HG02623 (cell line): Measurements from ENCODE around the gene CATSPERZ.
A peak's percentile ranks its signal among the peaks of the same experiment; 100 is the strongest.

Experiments used
- ATAC-seq: cut with Tn5 transposase; IDR thresholded peaks from one replicate; pipeline ENCODE4 v1.9.1; 2021; ENCODE audit warnings: moderate library complexity; ENCODE audit not compliant: unreplicated experiment

Gene CATSPERZ

GRCh38 chr11:64339754-64340408, 39.7 kb downstream of the CATSPERZ start, which contains the start of gene CCDC88B:
CCDC88B (plus strand) TSS chr11:64340204; CDS start chr11:64340267, 63 bp downstream.
- ATAC-seq = peak; percentile 53

- no peak for ATAC-seq
Observed at GRCh38 chr11:64340671-64341335, 40.6 kb downstream of the CATSPERZ start.

DNA sequence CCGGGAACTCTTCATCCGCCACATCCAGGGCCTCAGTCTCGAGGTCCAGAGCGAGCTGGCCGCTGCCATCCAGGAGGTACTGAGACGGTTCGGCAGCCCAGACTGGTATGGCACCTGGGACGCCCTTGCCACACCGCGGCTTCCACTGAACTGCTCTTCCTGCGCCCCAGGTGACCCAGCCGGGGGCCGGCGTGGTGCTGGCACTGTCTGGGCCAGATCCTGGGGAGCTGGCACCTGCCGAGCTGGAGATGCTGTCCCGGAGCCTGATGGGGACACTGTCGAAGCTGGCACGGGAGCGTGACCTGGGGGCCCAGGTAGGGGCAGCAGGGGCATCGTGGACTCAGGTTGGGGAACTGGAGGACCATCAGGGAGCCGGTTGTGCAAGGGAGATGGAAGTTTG, 41.3 kb downstream of the CATSPERZ start:
- ATAC-seq = no peak

DNA sequence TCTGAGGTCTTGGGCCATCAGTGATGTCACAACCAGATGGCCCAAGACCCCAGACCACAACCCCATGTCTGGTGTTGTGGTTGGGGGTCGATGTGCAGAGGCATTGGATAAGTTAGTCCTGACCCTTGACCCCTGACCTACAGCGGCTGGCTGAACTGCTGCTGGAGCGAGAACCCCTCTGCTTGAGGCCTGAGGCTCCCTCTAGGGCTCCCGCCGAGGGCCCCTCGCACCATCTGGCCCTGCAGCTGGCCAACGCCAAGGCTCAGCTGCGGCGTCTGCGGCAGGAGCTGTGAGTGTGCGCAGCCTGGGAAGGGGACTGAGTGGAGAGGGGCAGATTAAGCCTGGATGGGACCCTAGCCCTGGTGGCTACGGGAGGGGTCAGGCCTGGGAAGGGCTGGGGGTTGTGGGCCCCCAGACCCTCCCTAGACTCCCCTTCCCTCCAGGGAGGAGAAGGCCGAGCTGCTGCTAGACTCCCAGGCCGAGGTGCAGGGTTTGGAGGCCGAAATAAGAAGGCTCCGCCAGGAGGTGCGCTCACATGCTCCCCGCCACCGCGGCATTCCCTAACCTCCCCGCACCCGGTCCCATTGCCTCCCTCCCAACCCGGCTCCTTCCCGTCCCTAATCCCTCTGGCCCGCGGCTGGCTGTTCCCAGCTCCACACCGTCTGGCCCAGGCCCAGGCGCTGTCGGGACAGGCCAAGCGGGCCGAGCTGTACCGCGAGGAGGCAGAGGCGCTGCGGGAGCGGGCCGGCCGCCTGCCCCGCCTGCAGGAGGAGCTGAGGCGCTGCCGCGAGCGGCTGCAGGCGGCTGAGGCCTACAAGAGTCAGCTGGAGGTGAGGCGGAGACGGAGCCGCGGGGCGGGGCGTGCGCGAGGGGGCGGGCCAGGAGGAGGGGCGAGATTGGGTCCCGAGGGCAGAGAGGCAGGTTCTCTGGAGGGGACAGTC, 42.0 kb downstream of the CATSPERZ start:
- no peak for ATAC-seq

DNA sequence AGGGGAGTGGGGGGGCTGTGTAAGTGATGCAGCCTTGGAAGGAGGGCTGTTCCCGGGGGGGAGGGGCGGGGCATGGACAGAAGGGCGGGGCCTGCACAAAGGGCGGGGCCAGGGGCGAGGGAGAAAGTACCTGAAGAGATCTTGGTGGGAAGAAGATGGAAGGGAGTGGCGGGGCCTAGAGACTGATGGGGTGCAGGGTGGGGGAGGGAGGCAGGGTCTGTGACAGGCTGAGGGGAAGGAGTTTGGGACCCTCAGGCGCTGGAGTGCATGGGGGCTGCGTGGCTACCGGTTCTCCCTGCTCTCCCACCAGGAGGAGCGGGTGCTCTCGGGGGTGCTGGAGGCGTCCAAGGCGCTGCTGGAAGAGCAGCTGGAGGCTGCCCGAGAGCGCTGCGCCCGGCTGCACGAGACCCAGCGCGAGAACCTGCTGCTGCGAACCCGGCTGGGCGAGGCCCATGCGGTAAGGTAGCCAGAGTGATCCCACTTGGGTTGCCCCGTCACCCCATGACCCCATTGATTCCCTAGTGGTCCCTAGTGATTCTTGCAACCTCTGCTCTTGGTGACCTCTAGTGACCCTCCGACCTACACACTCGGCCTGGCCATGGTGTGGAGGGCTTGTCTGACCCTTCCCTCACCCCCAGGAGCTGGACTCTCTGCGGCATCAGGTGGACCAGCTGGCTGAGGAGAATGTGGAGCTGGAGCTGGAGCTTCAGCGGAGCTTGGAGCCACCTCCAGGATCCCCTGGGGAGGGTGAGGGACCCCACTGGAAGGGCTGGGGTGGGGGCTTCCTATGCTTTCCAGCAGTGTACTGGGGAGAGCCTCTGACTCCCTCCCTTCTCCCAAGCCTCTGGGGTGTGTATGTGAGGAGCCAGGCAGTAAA, 42.9 kb downstream of the CATSPERZ start:
- ATAC-seq = no peak

DNA sequence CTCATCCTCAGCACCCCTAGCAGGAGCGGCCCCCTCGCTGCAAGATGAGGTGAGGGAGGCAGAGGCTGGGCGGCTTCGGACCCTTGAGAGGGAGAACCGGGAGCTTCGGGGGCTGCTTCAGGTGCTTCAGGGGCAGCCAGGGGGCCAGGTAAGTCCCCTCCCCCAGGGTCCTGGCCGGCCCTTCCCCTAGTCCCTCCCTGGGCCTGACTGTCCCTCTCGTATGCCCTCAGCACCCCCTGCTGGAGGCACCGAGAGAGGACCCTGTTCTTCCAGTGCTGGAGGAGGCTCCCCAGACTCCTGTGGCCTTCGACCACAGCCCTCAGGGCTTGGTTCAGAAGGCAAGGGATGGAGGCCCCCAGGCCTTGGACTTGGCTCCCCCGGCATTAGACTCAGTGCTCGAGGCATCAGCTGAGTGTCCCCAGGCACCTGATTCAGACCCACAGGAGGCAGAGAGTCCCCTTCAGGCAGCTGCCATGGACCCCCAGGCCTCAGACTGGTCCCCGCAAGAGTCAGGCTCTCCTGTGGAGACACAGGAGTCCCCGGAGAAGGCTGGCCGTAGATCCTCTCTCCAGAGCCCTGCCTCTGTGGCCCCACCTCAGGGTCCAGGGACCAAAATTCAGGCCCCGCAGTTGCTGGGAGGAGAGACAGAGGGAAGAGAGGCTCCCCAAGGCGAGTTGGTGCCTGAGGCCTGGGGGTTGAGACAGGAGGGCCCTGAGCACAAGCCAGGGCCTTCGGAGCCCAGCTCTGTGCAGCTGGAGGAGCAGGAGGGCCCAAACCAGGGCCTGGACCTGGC, 43.8 kb downstream of the CATSPERZ start:
- no peak for ATAC-seq

GRCh38 chr11:64344787-64345186, 44.6 kb downstream of the CATSPERZ start:
- no peak for ATAC-seq

GRCh38 chr11:64347193-64347867, 47.2 kb downstream of the CATSPERZ start:
- no peak for ATAC-seq

DNA sequence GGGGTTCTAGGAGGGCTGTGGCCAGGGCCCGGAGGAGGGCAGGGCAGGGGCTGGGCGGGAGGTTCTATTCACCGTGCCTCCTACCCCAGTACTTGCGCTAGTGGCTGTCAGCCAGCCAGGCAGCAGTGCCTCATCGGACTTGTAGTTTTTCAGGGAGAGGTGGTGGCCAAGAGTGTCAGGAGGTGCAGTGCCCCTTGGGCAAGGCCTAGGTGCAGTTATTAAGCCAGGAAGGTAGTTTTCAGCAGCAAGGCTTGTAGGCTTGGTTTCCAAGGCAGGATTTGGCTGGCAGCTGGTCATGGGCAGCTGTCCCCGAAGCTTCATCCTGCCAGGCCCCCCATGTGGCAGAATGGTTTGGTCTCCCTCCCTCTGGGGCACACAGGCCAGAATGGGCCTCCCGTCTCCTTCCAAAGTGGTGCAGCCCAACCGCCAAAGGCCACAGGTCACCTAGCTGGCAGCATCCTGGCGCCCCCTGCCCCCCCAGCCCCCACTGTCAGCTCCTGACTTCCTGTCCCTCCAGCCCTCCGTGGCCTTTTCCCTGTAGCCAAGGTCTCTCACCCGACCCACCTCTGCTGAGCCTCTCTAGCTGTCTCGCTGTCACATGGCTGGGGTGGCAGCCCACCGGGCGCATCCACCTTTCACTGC, 48.3 kb downstream of the CATSPERZ start:
- no peak for ATAC-seq

GRCh38 chr11:64349025-64349387, 48.8 kb downstream of the CATSPERZ start:
- ATAC-seq = no peak

- ATAC-seq = no peak
Observed at GRCh38 chr11:64349404-64349803, 49.2 kb downstream of the CATSPERZ start.

DNA sequence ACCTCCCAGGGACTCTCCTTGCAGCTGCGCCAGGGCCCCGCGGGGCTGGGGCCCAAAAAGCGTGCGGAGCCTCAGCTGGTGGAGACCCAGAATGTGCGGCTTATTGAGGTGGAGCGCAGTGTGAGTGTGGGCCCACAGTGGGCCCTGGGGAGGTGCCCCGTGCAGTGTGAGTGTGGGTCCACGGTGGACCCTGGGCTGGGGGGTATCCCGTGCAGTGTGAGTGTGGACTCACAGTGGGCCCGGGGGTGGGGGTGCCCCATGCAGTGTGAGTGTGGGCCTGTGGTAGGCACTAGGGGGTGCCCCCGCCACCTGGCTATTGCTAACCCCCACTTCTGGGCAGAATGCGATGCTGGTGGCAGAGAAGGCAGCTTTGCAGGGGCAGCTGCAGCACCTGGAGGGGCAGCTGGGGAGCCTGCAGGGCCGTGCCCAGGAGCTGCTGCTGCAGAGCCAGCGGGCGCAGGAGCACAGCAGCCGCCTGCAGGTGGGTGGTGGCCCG, 51.0 kb downstream of the CATSPERZ start:
- no peak for ATAC-seq

DNA sequence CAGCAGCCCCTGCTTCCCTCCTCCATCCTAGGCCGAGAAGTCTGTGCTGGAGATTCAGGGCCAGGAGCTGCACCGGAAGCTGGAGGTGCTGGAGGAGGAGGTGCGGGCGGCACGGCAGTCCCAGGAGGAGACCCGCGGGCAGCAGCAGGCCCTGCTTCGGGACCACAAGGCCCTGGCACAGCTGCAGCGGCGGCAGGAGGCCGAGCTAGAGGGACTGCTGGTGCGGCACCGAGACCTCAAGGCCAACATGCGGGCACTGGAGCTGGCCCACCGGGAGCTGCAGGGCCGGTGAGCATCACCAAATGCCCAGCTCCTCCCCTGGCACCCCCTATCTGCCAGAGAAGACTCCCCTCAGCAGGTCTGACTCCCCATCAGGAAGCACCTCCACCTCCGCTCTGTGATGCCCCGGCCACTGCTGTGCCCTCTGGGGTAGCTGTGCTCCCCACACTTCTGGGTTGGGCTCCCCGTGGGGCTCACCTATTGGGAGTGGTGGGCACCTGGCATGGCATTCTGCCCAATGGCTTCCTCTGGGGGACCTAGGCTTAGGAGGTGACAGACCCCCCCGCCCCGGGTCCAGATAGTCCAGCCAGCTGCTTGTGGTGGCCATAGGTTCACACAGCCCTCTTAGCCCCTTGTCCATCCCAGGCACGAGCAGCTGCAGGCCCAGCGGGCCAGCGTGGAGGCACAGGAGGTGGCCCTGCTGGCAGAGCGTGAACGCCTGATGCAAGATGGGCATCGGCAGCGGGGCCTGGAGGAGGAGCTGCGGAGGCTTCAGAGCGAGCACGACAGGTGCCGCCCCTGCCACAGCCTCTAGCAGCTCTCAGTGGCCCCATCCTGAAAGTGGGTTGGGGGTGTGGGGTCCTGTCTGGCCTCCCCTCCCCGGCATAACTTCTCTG, 52.2 kb downstream of the CATSPERZ start:
- no peak for ATAC-seq

DNA sequence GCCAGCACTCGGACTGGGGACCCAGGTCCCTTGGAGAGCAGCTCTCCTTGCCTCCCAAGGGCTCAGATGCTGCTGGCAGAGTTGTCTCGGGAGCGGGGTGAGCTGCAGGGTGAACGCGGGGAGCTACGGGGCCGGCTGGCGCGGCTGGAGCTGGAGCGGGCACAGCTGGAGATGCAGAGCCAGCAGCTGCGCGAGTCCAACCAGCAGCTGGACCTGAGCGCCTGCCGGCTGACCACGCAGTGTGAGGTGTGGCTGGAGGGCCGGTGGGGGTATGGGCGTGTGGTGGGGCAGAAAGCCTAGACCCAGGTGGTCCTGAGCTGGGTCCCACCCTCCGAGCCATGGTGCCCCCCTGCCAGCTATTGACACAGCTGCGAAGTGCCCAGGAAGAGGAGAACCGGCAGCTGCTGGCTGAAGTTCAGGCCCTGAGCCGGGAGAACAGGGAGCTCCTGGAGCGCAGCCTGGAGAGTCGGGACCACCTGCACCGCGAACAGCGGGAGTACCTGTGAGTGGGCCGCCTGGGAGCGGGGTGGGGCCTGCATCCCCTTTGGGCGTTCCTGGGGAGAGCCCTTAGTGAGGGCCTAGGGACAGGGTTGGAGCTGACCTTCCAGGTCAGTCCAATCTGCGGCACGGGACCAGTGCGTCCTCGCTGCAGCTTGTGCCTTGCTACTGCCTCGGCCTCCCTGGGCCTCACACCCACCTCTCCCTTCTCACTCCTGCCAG, 53.0 kb downstream of the CATSPERZ start:
- ATAC-seq = no peak

GRCh38 chr11:64353715-64354506, 53.8 kb downstream of the CATSPERZ start:
- ATAC-seq = no peak
